ENCODE results near the gene ASL. TPM values are rescaled to one million over a fixed set of nuclear protein-coding genes. Genes with fewer than 3 reads are reported as not detected.
"Not testable (repeated sequence)": the region's sequence is repeated elsewhere in the genome, so short reads cannot be mapped to it uniquely, and the experiment has no call there.

Gene ASL
- total and polyA plus RNA-seq, 10 of the 15 experiments (the other 5 are each of a cell fraction or from before 2014, with no cell fraction given), result 0.66 to 36.7 (median 28.8) TPM

DNA sequence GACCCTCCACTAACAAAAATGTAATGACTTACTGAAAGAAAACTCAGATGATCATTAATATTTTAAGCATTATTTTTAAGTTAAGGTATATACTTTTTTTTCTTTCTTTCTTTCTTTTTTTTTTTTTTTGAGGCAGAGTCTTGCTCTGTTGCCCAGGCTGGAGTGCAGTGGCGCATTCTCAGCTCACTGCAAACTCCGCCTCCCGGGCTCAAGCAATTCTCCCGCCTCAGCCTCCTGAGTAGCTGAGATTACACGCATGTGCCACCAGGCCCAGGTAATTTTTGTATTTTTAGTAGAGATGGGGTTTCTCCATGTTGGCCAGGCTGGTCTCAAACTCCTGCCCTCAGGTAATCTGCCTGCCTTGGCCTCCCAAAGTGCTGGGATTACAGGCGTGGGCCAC lies 26.5 kb downstream of the ASL start:
- H3K4me1 ChIP-seq (ENCODE audit: control insufficient read depth, insufficient read depth, low read length); H4K20me1 ChIP-seq (ENCODE audit: control insufficient read depth, insufficient read depth); H2AFZ ChIP-seq (ENCODE audit: control insufficient read depth, low read depth, low read length); SMC1A ChIA-PET (ENCODE audit: uncharacterized antibody, unreplicated experiment); H3K79me2 ChIP-seq (ENCODE audit: control insufficient read depth, insufficient read depth, low read length); POLR2A ChIA-PET; H3K27me3 ChIP-seq (replicated peaks in 1 of 2; ENCODE audit: control insufficient read depth in 2 of 2, insufficient read depth in 2 of 2, low read length in 1 of 2); DNase-seq (ENCODE audit: low read depth, low spot score); BruUV-seq (replicated peaks); FAIRE-seq; H3K4me2 ChIP-seq (ENCODE audit: control insufficient read depth, insufficient read depth); CTCF ChIA-PET; H3K36me3 ChIP-seq (ENCODE audit: control insufficient read depth in 2 of 2, insufficient read depth in 2 of 2, low read length in 1 of 2); RAD21 ChIA-PET (ENCODE audit: unreplicated experiment); H3K4me3 ChIP-seq; H3K9ac ChIP-seq (ENCODE audit: control insufficient read depth, insufficient read depth, low read length); ATAC-seq; H3K9me3 ChIP-seq (replicated peaks; ENCODE audit: control insufficient read depth, insufficient read depth, low read length); H3K27ac ChIP-seq (ENCODE audit: control insufficient read depth, insufficient read depth); in situ Hi-C loops (cut with MboI); intact Hi-C loops (cut with micrococcal nuclease; ENCODE audit: unreplicated experiment): not testable (repeated sequence)
- 87% methylated on average over 6 of the region's 6 CpGs for WGBS (ENCODE audit: insufficient coverage, insufficient replicate concordance, low lambda C conversion rate, missing lambda C conversion rate)

DNA sequence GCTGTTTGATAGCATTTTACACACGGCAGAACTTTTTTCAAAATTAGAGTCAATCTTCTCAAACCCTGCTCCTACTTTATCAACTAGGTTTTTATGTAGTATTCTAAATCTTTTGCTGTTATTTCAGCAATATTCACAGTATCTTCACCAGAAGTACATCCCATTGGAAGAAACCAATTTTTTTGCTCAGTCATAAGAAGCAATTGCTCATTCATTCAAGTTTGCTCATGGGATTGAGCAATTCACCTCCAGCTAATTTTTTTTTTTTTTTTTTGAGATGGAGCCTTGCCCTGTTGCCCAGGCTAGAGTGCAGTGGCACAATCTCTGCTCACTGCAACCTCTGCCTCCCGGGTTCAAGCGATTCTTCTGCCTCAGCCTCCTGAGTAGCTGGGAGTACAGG lies 28.4 kb downstream of the ASL start:
- H3K36me3 ChIP-seq (ENCODE audit: control insufficient read depth in 2 of 2, insufficient read depth in 2 of 2, low read length in 1 of 2); FAIRE-seq; SMC1A ChIA-PET (ENCODE audit: uncharacterized antibody, unreplicated experiment); in situ Hi-C loops (cut with MboI); H2AFZ ChIP-seq (ENCODE audit: control insufficient read depth, low read depth, low read length); DNase-seq (ENCODE audit: low read depth, low spot score); BruUV-seq (replicated peaks); H4K20me1 ChIP-seq (ENCODE audit: control insufficient read depth, insufficient read depth); H3K4me3 ChIP-seq; POLR2A ChIA-PET; intact Hi-C loops (cut with micrococcal nuclease; ENCODE audit: unreplicated experiment); H3K79me2 ChIP-seq (ENCODE audit: control insufficient read depth, insufficient read depth, low read length); H3K27ac ChIP-seq (ENCODE audit: control insufficient read depth, insufficient read depth); H3K4me1 ChIP-seq (ENCODE audit: control insufficient read depth, insufficient read depth, low read length); ATAC-seq; RAD21 ChIA-PET (ENCODE audit: unreplicated experiment); H3K9me3 ChIP-seq (replicated peaks; ENCODE audit: control insufficient read depth, insufficient read depth, low read length); H3K27me3 ChIP-seq (replicated peaks in 1 of 2; ENCODE audit: control insufficient read depth in 2 of 2, insufficient read depth in 2 of 2, low read length in 1 of 2); H3K9ac ChIP-seq (ENCODE audit: control insufficient read depth, insufficient read depth, low read length); H3K4me2 ChIP-seq (ENCODE audit: control insufficient read depth, insufficient read depth): not testable (repeated sequence)
- 85% methylated on average over 3 of the region's 3 CpGs for WGBS (ENCODE audit: insufficient coverage, insufficient replicate concordance, low lambda C conversion rate, missing lambda C conversion rate)
- CTCF ChIA-PET, result interaction anchor here (1.1 kb wide), 1 partner anchor 15 kb away, joined by 3 read pairs; no protein-coding TSS in a partner anchor

Measured in GM12878 (cell line).